ENCODE data around the gene RPTOR.

RPTOR gene

DNA sequence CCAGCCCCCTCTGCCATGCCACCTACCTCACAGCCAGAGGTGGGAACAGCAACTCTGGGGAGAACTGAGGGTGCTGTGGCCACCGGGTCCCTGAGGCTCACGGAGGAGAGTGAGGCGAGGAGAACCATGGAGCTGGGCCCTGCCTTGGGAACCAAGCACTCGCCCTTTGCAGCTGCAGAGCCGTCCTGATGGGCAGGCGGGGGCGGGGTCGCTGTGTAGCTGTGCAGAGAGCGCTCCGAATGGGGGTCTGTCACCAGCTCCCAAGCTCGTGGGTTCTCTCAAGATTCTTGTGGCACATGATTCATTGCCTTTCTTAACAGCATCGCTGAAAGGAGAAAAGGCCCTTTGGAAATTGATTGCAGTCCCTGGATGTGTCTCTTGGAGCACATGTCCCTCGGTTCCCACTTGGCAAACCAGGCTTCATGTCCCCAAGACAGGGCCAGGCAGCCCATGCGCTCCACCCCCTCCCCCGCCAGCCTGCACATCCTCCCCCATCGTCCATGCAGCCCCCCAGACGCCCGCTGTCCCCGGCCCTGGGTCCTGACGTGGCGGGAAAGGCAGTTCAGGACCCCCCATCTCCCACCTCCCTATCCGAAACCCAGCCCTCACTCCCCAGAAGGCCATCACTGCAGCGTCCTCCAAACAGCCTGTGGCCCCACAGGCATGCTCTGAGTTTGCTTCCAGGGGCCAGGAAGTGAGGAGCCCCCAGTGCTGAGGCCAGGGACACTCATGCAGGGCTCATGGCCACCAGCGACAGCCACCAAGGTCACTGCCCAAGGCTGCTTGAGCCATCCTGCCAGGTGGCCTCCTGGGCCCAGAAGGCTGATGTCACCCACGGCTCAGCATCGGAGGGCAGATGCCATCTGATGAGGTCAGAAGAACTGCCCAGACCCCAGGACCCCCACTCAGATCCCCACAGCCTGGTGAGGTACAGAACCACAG is 426.4 kb downstream of the RPTOR start:
- H3K9ac ChIP-seq (ENCODE audit: low read length), result no peak overlapping the region
- 0 out of 2 replicates have a peak, but pooled peaks cover 10% of the 10 kb centered on the region for H3K27me3 ChIP-seq (ENCODE audit: low read depth, low read length)
- H3K4me1 ChIP-seq (ENCODE audit: low read length), result no peaks in the 10 kb centered on the region
- no peaks in the 10 kb centered on the region for H3K36me3 ChIP-seq (replicated peaks; ENCODE audit: low read depth, low read length)
- no peak overlapping the region for H3K4me2 ChIP-seq (ENCODE audit: low read length)
- no peak overlapping the region for H2AFZ ChIP-seq (ENCODE audit: low read depth, low read length)
- H3K4me3 ChIP-seq (ENCODE audit: low read length), result no peak overlapping the region
- H3K79me2 ChIP-seq (ENCODE audit: low read length), result no peaks in the 10 kb centered on the region
- no peak overlapping the region for H3K27ac ChIP-seq (ENCODE audit: low read length)
- no peaks in the 10 kb centered on the region for H4K20me1 ChIP-seq (ENCODE audit: insufficient read depth, low read length)
- H3K9me3 ChIP-seq (ENCODE audit: insufficient read depth, low read length), result no peaks in the 10 kb centered on the region
- TF ChIP-seq, protein P1, sequence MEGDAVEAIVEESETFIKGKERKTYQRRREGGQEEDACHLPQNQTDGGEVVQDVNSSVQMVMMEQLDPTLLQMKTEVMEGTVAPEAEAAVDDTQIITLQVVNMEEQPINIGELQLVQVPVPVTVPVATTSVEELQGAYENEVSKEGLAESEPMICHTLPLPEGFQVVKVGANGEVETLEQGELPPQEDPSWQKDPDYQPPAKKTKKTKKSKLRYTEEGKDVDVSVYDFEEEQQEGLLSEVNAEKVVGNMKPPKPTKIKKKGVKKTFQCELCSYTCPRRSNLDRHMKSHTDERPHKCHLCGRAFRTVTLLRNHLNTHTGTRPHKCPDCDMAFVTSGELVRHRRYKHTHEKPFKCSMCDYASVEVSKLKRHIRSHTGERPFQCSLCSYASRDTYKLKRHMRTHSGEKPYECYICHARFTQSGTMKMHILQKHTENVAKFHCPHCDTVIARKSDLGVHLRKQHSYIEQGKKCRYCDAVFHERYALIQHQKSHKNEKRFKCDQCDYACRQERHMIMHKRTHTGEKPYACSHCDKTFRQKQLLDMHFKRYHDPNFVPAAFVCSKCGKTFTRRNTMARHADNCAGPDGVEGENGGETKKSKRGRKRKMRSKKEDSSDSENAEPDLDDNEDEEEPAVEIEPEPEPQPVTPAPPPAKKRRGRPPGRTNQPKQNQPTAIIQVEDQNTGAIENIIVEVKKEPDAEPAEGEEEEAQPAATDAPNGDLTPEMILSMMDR (IDR thresholded peaks at IDR 0.05; ENCODE audit: low read depth, low read length), result no peak; the same call in 1 of the 2 replicates
- TF ChIP-seq EZH2phosphoT487 (IDR thresholded peaks at IDR 0.05; ENCODE audit: low read depth), result no peak

DNA sequence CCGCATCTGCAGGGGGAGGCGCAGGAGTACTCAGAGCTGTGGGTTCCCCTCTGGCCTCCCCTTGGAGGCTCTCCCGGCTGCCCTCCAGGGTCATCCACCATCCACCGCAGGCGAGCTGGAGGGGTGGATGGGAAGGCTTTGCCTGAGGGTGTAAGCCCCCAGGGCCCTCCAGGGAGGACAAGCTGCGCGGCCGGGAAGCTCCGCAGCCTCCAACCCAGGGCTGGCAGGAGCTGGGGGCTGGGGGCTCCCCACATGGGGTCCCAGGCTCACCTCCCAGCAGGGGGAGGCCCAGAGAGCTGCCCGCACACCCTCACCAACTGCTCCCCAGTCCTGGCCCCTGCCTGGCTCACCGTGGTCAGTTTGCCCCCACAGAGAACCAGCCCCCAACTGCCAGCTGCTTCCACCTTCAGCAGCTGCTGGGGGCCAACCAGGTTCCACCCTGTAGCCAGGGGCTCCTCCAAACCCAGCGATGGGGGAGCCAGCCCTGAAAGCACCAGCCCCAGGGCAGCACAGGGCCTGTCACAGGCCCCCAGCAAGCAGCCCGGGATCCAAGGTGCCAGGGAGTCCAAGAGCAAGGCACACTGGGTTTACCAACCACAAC is 427.2 kb downstream of the RPTOR start:
- TF ChIP-seq, protein P1 (IDR thresholded peaks at IDR 0.05; ENCODE audit: low read depth, low read length), result no peak
- no peak for TF ChIP-seq EZH2phosphoT487 (IDR thresholded peaks at IDR 0.05; ENCODE audit: low read depth)
- Histone ChIP-seq H3K9ac (ENCODE audit: low read length) (no peak overlapping the region), H3K27me3 (ENCODE audit: low read depth, low read length) (0 out of 2 replicates have a peak, but pooled peaks cover 10% of the 10 kb centered on the region), H3K79me2 (ENCODE audit: low read length) (no peaks in the 10 kb centered on the region), H3K9me3 (ENCODE audit: insufficient read depth, low read length) (no peaks in the 10 kb centered on the region), H3K4me2 (ENCODE audit: low read length) (no peak overlapping the region), H2AFZ (ENCODE audit: low read depth, low read length) (no peak overlapping the region), H3K4me1 (ENCODE audit: low read length) (no peaks in the 10 kb centered on the region), H3K4me3 (ENCODE audit: low read length) (no peak overlapping the region), H3K36me3 (replicated peaks; ENCODE audit: low read depth, low read length) (no peaks in the 10 kb centered on the region), H4K20me1 (ENCODE audit: insufficient read depth, low read length) (no peaks in the 10 kb centered on the region), H3K27ac (ENCODE audit: low read length) (no peak overlapping the region)

GRCh38 chr17:80976701-80977100 is 432.1 kb downstream of the RPTOR start:
- Histone ChIP-seq H3K27ac (ENCODE audit: low read length) (no peak overlapping the region), H3K4me1 (ENCODE audit: low read length) (no peaks in the 10 kb centered on the region), H3K9ac (ENCODE audit: low read length) (no peak overlapping the region), H3K27me3 (ENCODE audit: low read depth, low read length) (no peaks in the 10 kb centered on the region), H3K4me3 (ENCODE audit: low read length) (no peak overlapping the region), H3K9me3 (ENCODE audit: insufficient read depth, low read length) (no peaks in the 10 kb centered on the region), H2AFZ (ENCODE audit: low read depth, low read length) (no peak overlapping the region), H3K36me3 (replicated peaks; ENCODE audit: low read depth, low read length) (no peaks in the 10 kb centered on the region), H3K4me2 (ENCODE audit: low read length) (no peak overlapping the region), H3K79me2 (ENCODE audit: low read length) (no peaks in the 10 kb centered on the region), H4K20me1 (ENCODE audit: insufficient read depth, low read length) (no peaks in the 10 kb centered on the region)
- TF ChIP-seq, protein P1 (IDR thresholded peaks at IDR 0.05; ENCODE audit: low read depth, low read length), result no peak
- no peak for TF ChIP-seq EZH2phosphoT487 (IDR thresholded peaks at IDR 0.05; ENCODE audit: low read depth)

- no peaks in the 10 kb centered on the region for H3K9me3 ChIP-seq (ENCODE audit: insufficient read depth, low read length)
- H4K20me1 ChIP-seq (ENCODE audit: insufficient read depth, low read length), result no peaks in the 10 kb centered on the region
- H2AFZ ChIP-seq (ENCODE audit: low read depth, low read length), result no peak overlapping the region
- no peak overlapping the region for H3K4me2 ChIP-seq (ENCODE audit: low read length)
- TF ChIP-seq, protein P1 (IDR thresholded peaks at IDR 0.05; ENCODE audit: low read depth, low read length), result no peak
- no peak for TF ChIP-seq EZH2phosphoT487 (IDR thresholded peaks at IDR 0.05; ENCODE audit: low read depth)
- no peaks in the 10 kb centered on the region for H3K4me1 ChIP-seq (ENCODE audit: low read length)
- H3K27ac ChIP-seq (ENCODE audit: low read length), result no peak overlapping the region
- no peak overlapping the region for H3K9ac ChIP-seq (ENCODE audit: low read length)
- H3K36me3 ChIP-seq (replicated peaks; ENCODE audit: low read depth, low read length), result no peaks in the 10 kb centered on the region
- no peak overlapping the region for H3K4me3 ChIP-seq (ENCODE audit: low read length)
- no peaks in the 10 kb centered on the region for H3K27me3 ChIP-seq (ENCODE audit: low read depth, low read length)
- H3K79me2 ChIP-seq (ENCODE audit: low read length), result no peaks in the 10 kb centered on the region
These were observed 432.5 kb downstream of the RPTOR start for GRCh38 chr17:80977172-80977571.
